HCT116 (cell line): ENCODE data around the gene ERC1. TPM values are rescaled to one million over a fixed set of nuclear protein-coding genes. Genes with fewer than 3 reads are reported as not detected.

Experiments used
- ATAC-seq: fragments of 200-7000 bp; cut with Tn5 transposase; 2 replicates; pipeline ENCODE4 v1.9.1; 2020; ENCODE audit warnings: mild to moderate bottlenecking, moderate library complexity
- BruUV-seq: library from RNA; stranded (reverse); fragments of 400-500 nt; replicated peaks from 2 replicates; lab custom pipeline; 2021; lab: Mats Ljungman, UMichigan
- CTCF ChIA-PET: fragments of 300-600 bp; sonication (Branson Sonifier 250); formaldehyde crosslinking; loops from one replicate; lab custom pipeline; 2021; ENCODE audit warnings: antibody characterized with exemption; lab: Charles Lee
- POLR2A ChIA-PET: fragments of 300-600, 350-600 bp; sonication (Branson Sonifier 250); formaldehyde crosslinking; loops from one replicate; lab custom pipeline; 2021; ENCODE audit warnings: antibody characterized with exemption; lab: Charles Lee
- RAD21 ChIA-PET, 2 experiments: fragments of 300-600 bp; sonication (Branson Sonifier 250); formaldehyde crosslinking; loops; one replicate each; lab custom pipeline; 2023; ENCODE audit warnings: low total read pairs in 2 of 2; ENCODE audit not compliant: uncharacterized antibody in 2 of 2, unreplicated experiment in 2 of 2, low non-redundant PET in 1 of 2; lab: Charles Lee
- DNase-seq: peaks from one replicate; pipeline ENCODE4 v3.0.0-alpha.2; 2010; ENCODE audit warnings: low read depth, low spot score
- H2AFZ ChIP-seq: fragments of 200-600 bp; shearing (Covaris generic), sonication (generic); 2 replicates; pipeline ENCODE4 v1.6.1; 2017; ENCODE audit warnings: low read depth, mixed run types, mixed read lengths, antibody characterized with exemption, low read length; ENCODE audit not compliant: poor library complexity, severe bottlenecking
- H3K27ac ChIP-seq: 2 replicates; pipeline ENCODE4 v1.5.1; 2012; ENCODE audit warnings: low read depth, low read length
- H3K27me3 ChIP-seq: fragments of 200-600 bp; sonication (generic); 2 replicates; pipeline ENCODE4 v1.6.1; 2016; ENCODE audit warnings: mixed run types, low read length, mixed read lengths; ENCODE audit not compliant: insufficient read depth
- H3K36me3 ChIP-seq, 2 experiments: fragments of 200-500 bp in 1 of 2; fragments of 200-600 bp in 1 of 2; sonication (Bioruptor generic) in 1 of 2; sonication (generic) in 1 of 2; 2 replicates each; pipeline versions ENCODE4 v1.5.1 to v1.6.1; 2014 to 2016; ENCODE audit warnings: low read length in 2 of 2, inconsistent platforms in 1 of 2, mixed read lengths in 1 of 2, mixed run types in 1 of 2; ENCODE audit not compliant: insufficient read depth in 2 of 2, control insufficient read depth in 1 of 2
- H3K4me1 ChIP-seq, 2 experiments: fragments of 200-600 bp in 1 of 2; sonication (generic) in 1 of 2; 2 replicates each; pipeline versions ENCODE4 v1.5.1 to v1.6.1; 2012 to 2017; ENCODE audit warnings: low read length in 2 of 2, inconsistent platforms in 1 of 2, mild to moderate bottlenecking in 1 of 2, mixed read lengths in 1 of 2, mixed run types in 1 of 2, moderate library complexity in 1 of 2; ENCODE audit not compliant: insufficient read depth in 2 of 2, control insufficient read depth in 1 of 2
- H3K4me2 ChIP-seq: fragments of 200-600 bp; sonication (generic); 2 replicates; pipeline ENCODE4 v1.6.1; 2017; ENCODE audit warnings: mixed run types, low read length, mixed read lengths
- H3K4me3 ChIP-seq, 2 experiments: fragments of 200-600 bp in 1 of 2; sonication (generic) in 1 of 2; replicated peaks in 1 of 2; 2 replicates each; pipeline ENCODE4 v1.5.1; 2011 to 2016; ENCODE audit warnings: low read length in 2 of 2, control low read depth in 1 of 2, low read depth in 1 of 2, mild to moderate bottlenecking in 1 of 2, mixed read lengths in 1 of 2, mixed run types in 1 of 2
- H3K79me2 ChIP-seq: fragments of 200-600 bp; sonication (generic); 2 replicates; pipeline ENCODE4 v1.6.1; 2017; ENCODE audit warnings: mild to moderate bottlenecking, mixed run types, low read length, moderate library complexity, mixed read lengths; ENCODE audit not compliant: insufficient read depth
- H3K9ac ChIP-seq: fragments of 200-600 bp; sonication (generic); 2 replicates; pipeline ENCODE4 v1.6.1; 2016; ENCODE audit warnings: low read length, mixed read lengths
- H3K9me2 ChIP-seq: fragments of 200-600 bp; sonication (generic), shearing (Covaris generic); 2 replicates; pipeline ENCODE4 v1.6.1; 2017; ENCODE audit warnings: mixed run types, mild to moderate bottlenecking, moderate library complexity; ENCODE audit not compliant: insufficient read depth
- H3K9me3 ChIP-seq, 2 experiments: fragments of 200-500 bp in 1 of 2; fragments of 200-600 bp in 1 of 2; sonication (Bioruptor generic) in 1 of 2; sonication (generic) in 1 of 2; 2 replicates each; pipeline ENCODE4 v1.6.1; 2014 to 2017; ENCODE audit warnings: low read length in 2 of 2, mixed read lengths in 2 of 2, inconsistent platforms in 1 of 2, low read depth in 1 of 2, mild to moderate bottlenecking in 1 of 2, mixed run types in 1 of 2, moderate library complexity in 1 of 2; ENCODE audit not compliant: control insufficient read depth in 1 of 2, insufficient read depth in 1 of 2
- H4K20me1 ChIP-seq: fragments of 200-600 bp; sonication (generic), shearing (Covaris generic); 2 replicates; pipeline ENCODE4 v1.6.1; 2017; ENCODE audit warnings: mixed run types, mild to moderate bottlenecking, moderate library complexity; ENCODE audit not compliant: insufficient read depth
- ATF3 ChIP-seq: IDR thresholded peaks from 2 replicates; pipeline ENCODE4 v1.6.1; 2012
- CEBPB ChIP-seq: IDR thresholded peaks from 2 replicates; pipeline ENCODE4 v1.6.1; 2012; ENCODE audit warnings: low read depth
- CTCF ChIP-seq, 3 experiments: fragments of 200-600 bp in 1 of 3; sonication (generic) in 1 of 3; IDR thresholded peaks in 2 of 3; conservative IDR thresholded peaks in 1 of 3; 2 replicates each; pipeline ENCODE4 v1.5.1; 2012 to 2017; ENCODE audit warnings: low read depth in 2 of 3, low read length in 2 of 3, antibody characterized with exemption in 1 of 3, borderline replicate concordance in 1 of 3, control low read depth in 1 of 3, mild to moderate bottlenecking in 1 of 3, mixed read lengths in 1 of 3, mixed run types in 1 of 3, moderate library complexity in 1 of 3; ENCODE audit not compliant: insufficient read depth in 1 of 3
- EGR1 ChIP-seq: IDR thresholded peaks from 2 replicates; pipeline ENCODE4 v1.6.1; 2012; ENCODE audit warnings: low read depth
- EZH2 ChIP-seq: fragments of 200-600 bp; sonication (generic); IDR thresholded peaks from 2 replicates; pipeline ENCODE4 v1.6.1; 2017; ENCODE audit warnings: antibody characterized with exemption, mixed run types
- EZH2phosphoT487 ChIP-seq: fragments of 200-600 bp; IDR thresholded peaks from 2 replicates; pipeline ENCODE4 v1.6.1; 2018; ENCODE audit warnings: antibody characterized with exemption, borderline replicate concordance
- FOSL1 ChIP-seq: IDR thresholded peaks from 2 replicates; pipeline ENCODE4 v1.6.1; 2012; ENCODE audit warnings: low read depth
- JUND ChIP-seq: IDR thresholded peaks from 2 replicates; pipeline ENCODE4 v1.6.1; 2012
- MAX ChIP-seq: IDR thresholded peaks from 2 replicates; pipeline ENCODE4 v1.6.1; 2012
- SIN3A ChIP-seq: IDR thresholded peaks from 2 replicates; pipeline ENCODE4 v1.6.1; 2012; ENCODE audit warnings: low read depth
- SP1 ChIP-seq: IDR thresholded peaks from 2 replicates; pipeline ENCODE4 v1.6.1; 2012; ENCODE audit warnings: low read depth
- SRF ChIP-seq: IDR thresholded peaks from 2 replicates; pipeline ENCODE4 v1.6.1; 2012; ENCODE audit warnings: low read depth
- ZBTB33 ChIP-seq: IDR thresholded peaks from 2 replicates; pipeline ENCODE4 v1.6.1; 2011; ENCODE audit warnings: mild to moderate bottlenecking, low read length, moderate library complexity; ENCODE audit not compliant: insufficient replicate concordance; ENCODE audit errors: extremely low read depth
- ZFX ChIP-seq: fragments of 450-650 bp; IDR thresholded peaks from 2 replicates; pipeline ENCODE4 v1.6.1; 2017
- ZNF274 ChIP-seq: fragments of 200-500 bp; sonication (Bioruptor generic); IDR thresholded peaks from 2 replicates; pipeline ENCODE4 v1.6.1; 2014; ENCODE audit warnings: mild to moderate bottlenecking, low read depth, low read length, inconsistent platforms
- intact Hi-C: fragments of 100-400 bp; cut with micrococcal nuclease; formaldehyde crosslinking; loops from 2 replicates; pipeline ENCODE4 v1.10.0; 2022
- total RNA-seq: library from RNA; stranded (reverse); gene quantifications from one replicate; pipeline ENCODE4 v1.2.1, GENCODE V29; 2021; ENCODE audit not compliant: unreplicated experiment

ERC1 gene
- total RNA-seq, 1 experiment from 2014 or later, result 41.9 TPM

- TF ChIP-seq ZBTB33 (no peak), ATF3 (no peak), JUND (no peak)
These were observed 39.8 kb upstream of the ERC1 start (continued) for GRCh38 chr12:951176-951575.

GRCh38 chr12:953776-954175 lies 37.2 kb upstream of the ERC1 start:
- DNase-seq (no peak), ATAC-seq (no peak)
- H2AFZ ChIP-seq, result no peak overlapping the region
- H3K9ac ChIP-seq, result no peak overlapping the region
- H3K27me3 ChIP-seq, result no peaks in the 10 kb centered on the region
- no peaks in the 10 kb centered on the region for H3K36me3 ChIP-seq
- TF ChIP-seq ZNF274, result no peak
- no peak for TF ChIP-seq EZH2
- TF ChIP-seq EZH2phosphoT487, result no peak
- TF ChIP-seq ZBTB33, result no peak
- TF ChIP-seq FOSL1, result no peak
- TF ChIP-seq ATF3, result no peak
- TF ChIP-seq SP1, result no peak
- no peak for TF ChIP-seq CEBPB
- no peak for TF ChIP-seq SRF
- TF ChIP-seq MAX, result no peak
- TF ChIP-seq ZFX, result no peak
- TF ChIP-seq CTCF (IDR thresholded peaks at IDR 0.05 in 2 of 3, conservative IDR thresholded peaks at IDR 0.05 in 1 of 3; ENCODE audit: borderline replicate concordance in 1 of 3, insufficient read depth in 1 of 3, low read depth in 2 of 3, low read length in 2 of 3), result no peak
- TF ChIP-seq EGR1, result no peak
- TF ChIP-seq SIN3A, result no peak
- H3K9me3 ChIP-seq, result no peaks in the 10 kb centered on the region
- intact Hi-C loops, result no loop called here
- H3K4me1 ChIP-seq, result peaks cover 0 to 7% of the 10 kb centered on the region in 2 experiments; a peak in 2 of 4 replicates
- CTCF ChIA-PET, result no interaction called here
- H3K79me2 ChIP-seq, result peaks cover 5% of the 10 kb centered on the region
- POLR2A ChIA-PET, result no interaction called here
- no TSS peak for BruUV-seq
- no peak overlapping the region for H3K27ac ChIP-seq
- H4K20me1 ChIP-seq, result no peaks in the 10 kb centered on the region
- H3K4me3 ChIP-seq, result no peak overlapping the region
- H3K4me2 ChIP-seq, result no peak overlapping the region
- RAD21 ChIA-PET, result no interaction called here
- H3K9me2 ChIP-seq, result no peaks in the 10 kb centered on the region
